GM19467 (cell line): Measurements from ENCODE around the gene CHKB.
A peak's percentile ranks its signal among the peaks of the same experiment; 100 is the strongest.
"Not testable (repeated sequence)": the region's sequence is repeated elsewhere in the genome, so short reads cannot be mapped to it uniquely, and the experiment has no call there.

Experiments used
- ATAC-seq: cut with Tn5 transposase; IDR thresholded peaks from one replicate; pipeline ENCODE4 v1.9.1; 2021; ENCODE audit warnings: mild to moderate bottlenecking, moderate library complexity; ENCODE audit not compliant: unreplicated experiment

Gene CHKB

GRCh38 chr22:50582493-50583293 lies at the start of gene CHKB:
Gene CHKB, minus strand, starts transcription at chr22:50582849. Its CDS starts 68 bp downstream, at chr22:50582781.
- ATAC-seq, result peak; percentile 92

DNA sequence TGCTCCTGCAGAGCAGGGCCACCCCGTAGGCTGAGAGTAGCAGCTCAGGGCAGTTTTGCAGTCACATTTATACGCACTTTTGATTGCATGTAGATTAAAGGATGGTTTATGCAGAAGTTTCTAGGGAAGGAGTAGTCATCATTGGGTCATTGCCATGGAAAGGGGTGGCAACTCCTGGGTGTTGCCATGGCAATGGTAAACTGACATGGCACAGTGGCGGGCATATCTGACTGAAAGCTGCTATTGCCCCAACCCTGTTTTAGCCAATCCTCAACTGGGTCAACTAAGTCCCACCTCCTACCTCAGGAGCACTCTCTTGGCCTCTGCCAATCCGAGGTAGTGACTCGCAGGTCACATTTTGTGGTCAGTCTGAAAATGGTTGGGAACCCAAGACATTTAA lies 47.7 kb upstream of the CHKB start:
- no peak for ATAC-seq

GRCh38 chr22:50628543-50629134 lies 46.0 kb upstream of the CHKB start:
- ATAC-seq, result no peak

DNA sequence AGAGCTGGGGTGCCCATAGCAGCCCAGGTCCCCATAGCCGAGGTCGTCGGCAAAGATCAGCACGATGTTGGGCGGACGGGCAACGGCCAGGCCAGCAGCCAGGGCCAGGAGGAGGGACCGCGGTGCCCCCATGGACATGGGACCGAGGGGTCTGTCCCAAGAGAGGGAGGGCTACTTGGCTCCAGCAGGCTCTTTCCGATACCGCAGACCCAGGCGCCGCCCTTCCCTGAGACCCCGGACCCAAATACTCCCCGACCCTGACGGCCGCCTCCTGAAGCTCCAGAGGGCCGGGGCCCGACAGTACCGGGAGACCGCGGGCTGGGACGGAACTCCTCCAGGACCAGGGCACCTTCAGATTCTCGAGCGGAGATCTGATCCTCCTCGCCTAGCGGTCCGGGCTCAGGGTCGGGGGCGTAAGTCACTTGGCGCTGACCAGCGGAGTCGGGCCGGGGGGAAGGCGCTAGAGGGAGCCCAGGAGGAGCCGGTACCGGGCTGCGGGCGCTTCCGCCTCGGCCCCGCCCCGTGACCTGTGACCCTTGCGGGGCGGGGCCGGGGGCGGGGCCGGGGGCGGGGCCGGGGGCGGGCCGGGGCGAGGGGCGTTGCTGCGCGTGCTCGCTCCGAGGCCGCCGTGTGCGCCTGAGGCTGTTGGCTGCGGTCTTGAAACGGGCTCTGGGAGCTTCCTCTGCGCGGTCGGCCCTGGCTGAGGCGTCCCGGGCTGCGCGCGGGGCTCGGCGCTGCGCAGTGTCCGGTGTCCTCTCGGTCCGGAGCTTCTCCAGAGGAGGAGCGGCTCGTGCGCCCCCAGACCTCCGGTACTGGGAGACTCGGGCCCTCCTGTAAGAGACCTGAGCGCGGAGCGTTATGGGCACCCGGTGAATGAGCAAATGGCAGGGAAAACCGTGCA lies 45.2 kb upstream of the CHKB start, which contains the start of gene ARSA:
Gene ARSA (minus strand): TSS at position 511 of the 901 bp plus-strand sequence. CDS start 373 bp downstream, at position 138.
- peak; percentile 58 for ATAC-seq

DNA sequence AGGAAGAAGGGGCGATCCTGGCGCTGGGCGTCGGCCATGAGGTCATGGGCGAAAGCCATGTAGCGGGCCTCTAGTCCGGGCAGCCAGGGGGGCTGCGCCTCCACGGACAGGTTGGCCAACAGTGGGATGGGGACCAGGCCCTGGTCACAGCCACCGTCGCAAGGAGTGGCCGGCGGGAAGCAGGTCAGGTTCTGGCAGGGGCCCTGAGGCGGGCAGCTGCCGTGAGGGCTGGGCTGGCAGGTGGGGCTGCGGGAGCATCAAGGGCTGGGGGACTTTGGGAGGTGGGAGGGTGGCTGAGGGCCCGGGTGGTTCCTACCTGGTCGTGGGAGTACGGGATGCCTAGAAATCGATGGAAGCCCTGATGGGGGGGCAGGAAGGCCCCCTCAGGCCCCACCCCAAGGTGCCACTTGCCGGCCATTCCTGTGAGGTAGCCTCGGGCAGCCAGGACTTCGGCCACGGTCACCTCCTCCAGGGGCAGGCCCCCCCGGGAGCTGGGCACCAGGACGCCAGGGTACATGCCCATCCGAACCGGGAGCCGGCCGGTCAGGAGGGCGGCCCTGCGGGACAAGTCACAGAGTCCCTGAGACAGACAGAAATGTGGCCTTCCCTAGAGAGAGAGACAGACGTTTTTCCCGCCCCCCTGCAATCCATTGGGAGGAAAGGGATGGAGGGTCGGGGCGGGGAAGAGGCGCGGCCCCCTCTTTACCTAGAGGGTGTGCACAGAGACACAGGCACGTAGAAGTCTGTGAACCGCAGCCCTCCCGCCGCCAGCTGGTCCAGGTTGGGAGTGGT lies 44.4 kb upstream of the CHKB start:
- no peak for ATAC-seq

DNA sequence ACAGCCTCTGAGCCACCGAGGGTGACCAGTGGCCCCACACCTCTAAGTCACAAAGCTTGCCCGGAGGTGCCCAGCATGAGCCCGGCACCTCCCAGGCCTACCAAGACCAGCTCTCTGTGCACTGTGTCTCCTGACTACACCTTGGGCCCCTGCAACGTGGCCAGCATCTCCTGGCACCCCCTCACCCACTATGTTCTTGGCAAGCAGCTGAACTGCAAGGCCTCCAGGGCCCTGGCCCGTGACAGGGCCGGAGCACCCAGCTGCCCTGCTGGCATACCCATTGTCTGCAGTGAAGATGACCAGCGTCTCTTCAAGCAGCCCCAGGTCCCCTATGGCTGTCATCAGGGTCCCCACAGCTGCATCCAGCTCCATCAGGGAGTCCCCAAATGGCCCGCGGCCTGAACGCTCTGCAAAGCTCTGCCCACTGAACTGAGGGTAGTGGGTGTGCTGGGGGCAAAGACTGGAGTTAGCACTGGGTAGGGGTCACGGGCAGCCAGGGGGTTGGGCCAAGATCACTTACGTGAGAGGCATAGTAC lies 43.7 kb upstream of the CHKB start:
- no peak for ATAC-seq

DNA sequence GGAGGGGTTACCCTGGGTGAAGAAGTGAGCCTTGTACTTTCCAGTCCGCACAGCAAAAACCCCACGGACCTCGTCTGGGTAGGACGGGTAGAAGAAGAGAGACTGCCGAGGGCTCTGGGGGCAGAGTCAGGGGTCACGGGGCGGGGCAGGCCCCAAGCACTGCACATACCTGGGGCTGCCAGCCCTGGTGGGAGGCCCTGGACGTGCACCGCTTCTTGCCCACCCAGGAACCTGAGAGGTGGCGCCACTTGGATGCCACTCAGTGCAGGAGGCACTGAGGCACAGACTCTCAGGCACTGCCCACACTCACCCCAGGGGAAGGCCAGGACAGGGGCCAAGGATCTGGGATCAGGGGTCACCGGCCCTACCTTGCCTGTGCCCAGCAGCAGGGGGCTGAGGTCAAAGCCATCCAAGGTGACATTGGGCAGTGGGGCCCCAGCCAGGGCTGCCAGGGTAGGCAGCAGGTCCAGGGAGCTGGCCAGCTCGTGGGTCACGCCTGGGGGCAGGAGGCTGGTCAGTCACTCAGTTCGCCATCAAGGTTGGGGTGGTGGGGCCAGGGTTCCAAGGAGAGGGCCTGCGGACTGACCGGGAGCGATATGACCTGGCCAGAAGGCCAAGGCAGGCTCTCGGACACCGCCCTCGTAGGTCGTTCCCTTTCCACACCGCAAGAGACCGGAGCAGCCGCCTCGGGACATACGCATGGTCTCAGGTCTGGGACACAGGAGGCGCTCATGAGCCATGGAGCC lies 43.1 kb upstream of the CHKB start:
- ATAC-seq, result no peak

- ATAC-seq, result no peak
These were observed 42.5 kb upstream of the CHKB start for GRCh38 chr22:50625131-50625567.

- ATAC-seq, result no peak
These were observed 41.9 kb upstream of the CHKB start for GRCh38 chr22:50624347-50625130.

DNA sequence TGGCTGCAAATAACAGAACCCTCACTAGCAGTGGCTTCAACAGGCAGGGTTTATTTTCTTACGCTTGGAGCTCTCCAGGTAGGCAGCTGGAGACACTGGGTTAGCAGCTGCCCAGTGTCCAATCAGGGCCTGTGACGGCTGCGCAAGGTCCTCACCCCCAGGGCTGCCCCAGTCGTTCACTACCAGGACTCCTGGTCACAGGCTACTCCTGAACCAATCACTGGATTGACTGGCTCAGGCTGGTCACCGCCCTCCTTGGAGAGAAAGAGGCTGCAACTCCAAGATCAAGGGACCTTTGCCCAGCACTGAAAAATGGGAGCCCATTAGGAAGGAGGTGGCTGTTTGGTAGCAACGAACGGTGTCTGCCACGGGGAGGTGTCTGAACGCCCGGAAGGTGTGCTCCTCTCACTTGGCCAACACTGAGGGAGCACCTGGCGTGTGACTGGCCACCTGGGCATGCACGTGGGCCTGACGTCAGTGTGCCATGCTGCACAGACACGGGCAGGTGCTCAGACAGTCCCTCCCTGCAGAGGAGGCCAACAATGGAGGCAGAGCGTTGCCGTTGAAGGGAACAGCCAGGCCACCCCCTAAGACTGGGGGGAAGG lies 40.2 kb upstream of the CHKB start:
- no peak for ATAC-seq

DNA sequence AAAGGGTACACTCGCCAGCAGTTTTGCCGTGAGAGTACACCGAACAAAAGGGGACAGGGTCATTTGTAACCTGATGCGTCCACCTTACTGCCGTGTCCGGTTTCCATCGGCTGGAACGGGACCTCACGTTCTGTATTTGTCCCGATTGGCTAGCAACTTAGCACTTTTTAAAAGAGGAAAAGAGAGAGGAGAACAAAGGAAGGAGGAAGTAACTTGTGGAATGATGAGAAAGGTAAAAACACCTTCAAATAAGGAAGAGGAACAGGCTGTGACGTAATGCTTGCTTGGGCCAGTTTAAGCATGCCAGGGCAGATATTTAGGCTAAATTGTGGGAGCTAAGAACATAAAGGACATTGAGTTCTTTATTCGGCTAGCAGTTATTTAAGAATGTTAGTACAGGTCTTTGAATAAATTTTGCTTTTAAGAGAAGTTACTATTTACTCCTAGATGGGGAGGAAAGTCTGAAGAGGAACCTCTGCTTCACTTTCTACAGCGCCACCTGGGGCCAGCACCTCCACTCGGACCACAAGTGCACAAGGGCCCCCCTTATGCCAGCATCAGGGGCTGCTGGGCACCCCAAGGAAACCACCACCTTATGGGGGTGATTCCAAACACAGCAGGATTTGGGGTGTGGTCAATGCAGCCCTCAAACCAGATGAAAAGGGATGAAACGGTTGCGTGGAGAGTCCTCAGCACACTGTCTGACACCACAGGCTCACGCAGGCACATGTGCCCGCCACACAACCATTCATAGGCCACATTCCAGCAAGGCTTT lies 39.5 kb upstream of the CHKB start:
- ATAC-seq, result no peak

- peak; percentile 41 for ATAC-seq
These were observed 38.8 kb upstream of the CHKB start for GRCh38 chr22:50621356-50621880.

DNA sequence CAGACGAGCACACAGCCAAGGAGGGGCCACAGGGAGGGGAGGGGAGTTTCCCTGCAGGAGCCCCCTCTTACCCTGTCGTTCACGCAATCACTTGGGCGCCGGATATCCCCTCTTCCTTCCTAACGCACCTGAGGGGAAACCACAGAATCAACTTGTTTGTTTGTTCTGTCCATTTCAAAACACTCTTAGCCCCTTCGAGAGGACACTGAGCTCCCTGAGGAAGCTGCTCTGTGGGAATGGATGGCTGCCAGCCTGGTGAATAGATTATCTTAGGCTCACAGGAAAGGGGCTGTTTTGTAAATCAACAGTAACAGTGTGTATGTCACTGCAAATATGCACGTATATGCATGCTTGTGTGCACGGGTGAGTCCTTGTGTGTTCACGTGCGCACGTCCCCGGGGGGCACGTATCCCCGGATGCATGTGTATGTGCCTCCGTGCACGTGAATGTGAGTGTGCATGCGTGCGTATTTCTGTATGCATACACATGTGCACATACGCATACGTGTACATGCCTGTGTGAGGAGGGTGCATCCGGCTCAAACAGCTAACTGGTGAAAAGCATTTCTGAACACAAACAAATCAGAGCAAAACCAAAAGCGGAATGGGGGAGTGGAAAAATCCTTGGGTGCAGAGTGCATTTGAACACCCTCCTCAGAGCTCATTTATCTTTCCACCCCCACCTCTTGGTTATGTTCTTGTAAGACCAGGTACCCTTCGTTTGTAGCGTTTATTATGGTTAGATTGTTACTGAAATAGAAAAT lies 38.1 kb upstream of the CHKB start:
- ATAC-seq, result peak; percentile 37

- ATAC-seq, result not testable (repeated sequence)
These were observed 31.6 kb upstream of the CHKB start for GRCh38 chr22:50614296-50614695.

GRCh38 chr22:50613291-50613981 lies 30.8 kb upstream of the CHKB start:
- ATAC-seq, result no peak
